Right lobe of liver (tissue), 6 donors: Measurements from ENCODE around the gene RPS6KL1. TPM values are rescaled to one million over a fixed set of nuclear protein-coding genes. Genes with fewer than 3 reads are reported as not detected.

Source experiments
- ATAC-seq, 4 donors: fragments of 200-7000 bp; cut with Tn5 transposase; one replicate each; pipeline ENCODE4 v1.9.1; 2020; ENCODE audit warnings: mild to moderate bottlenecking in 4 of 4, moderate library complexity in 4 of 4
- DNase-seq, 3 donors: peaks; one replicate each; pipeline ENCODE4 v3.0.0-alpha.2; 2020
- H3K27ac ChIP-seq, 3 donors: fragments of 200-600 bp; one replicate each; pipeline ENCODE4 v1.8.0; 2022
- H3K27me3 ChIP-seq, 2 donors: fragments of 200-600 bp; one replicate each; pipeline ENCODE4 v1.8.0; 2022
- H3K36me3 ChIP-seq, 4 donors: fragments of 200-600 bp; sonication (generic) in 1 of 4; one replicate each; pipeline versions ENCODE4 v1.5.1 to v1.8.0; 2017 to 2022; ENCODE audit warnings: control low read depth in 1 of 4
- H3K4me1 ChIP-seq, 4 donors: fragments of 200-600 bp; sonication (generic) in 1 of 4; one replicate each; pipeline versions ENCODE4 v1.5.1 to v1.8.0; 2017 to 2022; ENCODE audit warnings: control low read depth in 1 of 4
- H3K4me3 ChIP-seq, 3 donors: fragments of 200-600 bp; one replicate each; pipeline ENCODE4 v1.8.0; 2022
- H3K9me3 ChIP-seq, 4 donors: fragments of 200-600 bp; sonication (generic) in 1 of 4; one replicate each; pipeline versions ENCODE4 v1.5.1 to v1.8.0; 2017 to 2022; ENCODE audit warnings: control low read depth in 1 of 4
- CTCF ChIP-seq, 4 donors: fragments of 200-600 bp in 3 of 4; fragments of 450-650 bp in 1 of 4; IDR thresholded peaks; one replicate each; pipeline versions ENCODE4 v1.5.1 to v1.8.0; 2016 to 2022; ENCODE audit warnings: antibody characterized with exemption in 4 of 4, mild to moderate bottlenecking in 2 of 4
- POLR2A ChIP-seq: fragments of 450-650 bp; IDR thresholded peaks from one replicate; pipeline ENCODE4 v1.6.1; 2017; ENCODE audit warnings: antibody characterized with exemption, mild to moderate bottlenecking
- WGBS: methylation state at CpG from one replicate; pipeline ENCODE4 v1.1.6; 2018; ENCODE audit warnings: low coverage, low lambda C conversion rate; ENCODE audit not compliant: insufficient coverage; ENCODE audit errors: missing lambda C conversion rate; 5-methylcytosine and 5-hydroxymethylcytosine counted together
- intact Hi-C, 2 donors: fragments of 100-400 bp; cut with DNase I; formaldehyde crosslinking; loops; one replicate each; pipeline versions ENCODE4 v1.11.2 to v1.14.1; 2022
- total RNA-seq, 6 experiments: library from RNA; depleted of rRNA in 2 of 6; stranded (reverse); fragments of >200 nt in 2 of 6; fragmentation: NEBNext Ultra II Directional in 3 of 6; extraction: Animal tissue kit (Norgen Biotek cat#: 25700) in 3 of 6; gene quantifications; one replicate each; pipeline versions ENCODE4 v1.1.0 to v1.2.4, GENCODE V29; 2016 to 2023
- donor health status: DM: no; HTN: yes; CAD: no.
- donor health status: DM: no; HTN: no; CAD: no.
- donor health status: DM: no; HTN: no; CAD: no.
- donor health status: DM: no; HTN: yes; CAD: no.
- donor health status: DM: no; HTN: yes; CAD: no.

The RPS6KL1 gene
- total RNA-seq, 6 experiments from 2014 or later, result 3.9 to 7.9 (median 4.9) TPM

DNA sequence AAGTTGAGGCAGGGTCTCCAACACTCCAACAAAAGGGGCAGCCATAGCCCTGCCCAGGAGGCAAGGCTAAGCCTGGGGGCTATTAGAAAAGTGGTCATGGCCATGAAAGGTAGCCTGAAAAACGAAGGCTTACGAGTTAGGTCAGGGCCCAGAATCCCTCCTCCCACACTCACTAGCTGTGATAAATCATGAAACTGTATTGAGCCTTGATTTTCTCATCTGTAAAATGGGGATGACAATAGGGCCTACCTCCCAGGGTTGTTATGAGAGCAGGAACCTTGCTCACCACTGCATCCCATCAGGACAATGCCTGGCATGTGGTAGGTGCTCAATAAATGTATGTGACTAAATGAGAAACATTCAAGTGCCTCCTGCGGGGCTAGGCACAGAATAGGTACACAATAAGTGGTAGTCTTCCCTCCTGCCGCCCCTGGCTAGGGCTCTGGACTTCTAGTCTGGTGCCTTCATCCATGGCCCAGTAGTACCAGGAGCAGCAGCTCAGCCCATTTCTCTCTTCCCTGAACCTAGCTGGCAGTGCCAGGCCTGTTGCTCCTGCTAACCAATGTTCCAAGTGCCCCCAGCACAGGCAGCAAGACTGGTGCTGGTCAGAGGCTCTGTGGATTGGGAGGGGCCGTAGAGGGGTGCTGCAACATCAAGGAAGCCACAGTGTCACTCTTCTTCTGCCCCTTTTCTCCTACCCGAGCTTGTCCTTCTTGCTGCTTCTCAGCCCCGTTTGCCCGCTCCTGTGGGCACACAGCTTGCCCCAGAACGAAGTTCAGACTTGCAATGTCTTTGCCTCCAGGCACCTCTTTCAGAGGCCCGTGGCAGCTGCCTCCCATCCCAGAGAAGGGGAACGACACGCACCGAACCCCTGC is 24.5 kb upstream of the RPS6KL1 start:
- intact Hi-C loops, result loop anchor here (5.0 to 10.0 kb wide), 2 partner anchors 137 to 145 kb away; no protein-coding TSS in a partner anchor
- Histone ChIP-seq H3K27me3 (no peaks in the 10 kb centered on the region), H3K9me3 (no peaks in the 10 kb centered on the region), H3K4me3 (no peak overlapping the region), H3K27ac (no peak overlapping the region), H3K4me1 (peaks cover 0 to 9% (median 4%) of the 10 kb centered on the region in 4 donors), H3K36me3 (no peaks in the 10 kb centered on the region)
- ATAC-seq, result no peak
- DNase-seq, result no peak
- TF ChIP-seq POLR2A (no peak), CTCF (IDR thresholded peaks at IDR 0.05) (no peak)
- 66% methylated on average over 5 of the region's 13 CpGs for WGBS

DNA sequence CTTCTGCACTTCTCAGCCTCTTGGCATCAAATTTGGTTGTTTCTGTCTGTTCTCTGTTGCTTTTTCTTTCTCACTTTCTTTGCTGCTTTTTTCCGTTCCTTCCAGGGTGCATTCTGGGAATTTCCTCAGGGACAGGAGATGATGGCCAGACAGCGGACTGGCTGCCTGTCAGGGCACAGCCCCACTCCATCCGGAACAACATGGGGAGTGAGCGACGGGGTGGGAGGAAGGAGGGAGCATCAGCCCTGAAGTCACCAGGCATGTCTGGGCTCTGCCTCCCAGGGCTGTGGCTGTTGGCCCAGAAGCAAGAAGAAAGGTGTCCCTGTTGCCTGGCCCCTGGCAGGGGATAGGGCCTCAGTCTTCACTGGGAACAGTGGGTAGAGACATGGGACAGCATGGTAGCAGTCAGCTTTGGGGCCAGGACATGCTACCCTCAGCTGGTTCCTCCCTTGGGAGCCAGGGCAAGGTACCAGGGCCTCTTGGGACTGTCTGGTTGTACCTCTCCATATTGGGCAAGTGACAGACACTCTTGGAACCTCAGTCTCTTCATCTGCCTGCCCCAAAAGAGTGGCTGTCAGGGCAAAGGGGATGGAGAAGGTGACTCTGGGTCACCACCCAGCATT is 23.7 kb upstream of the RPS6KL1 start:
- no peak for TF ChIP-seq POLR2A
- no peak for TF ChIP-seq CTCF (IDR thresholded peaks at IDR 0.05)
- Histone ChIP-seq H3K27ac (no peak overlapping the region), H3K9me3 (no peaks in the 10 kb centered on the region), H3K4me3 (no peak overlapping the region), H3K36me3 (no peaks in the 10 kb centered on the region), H3K27me3 (no peaks in the 10 kb centered on the region), H3K4me1 (peaks cover 0 to 12% (median 5%) of the 10 kb centered on the region in 4 donors)
- ATAC-seq, result no peak
- no peak for DNase-seq
- intact Hi-C loops, result loop anchor here (5.0 to 10.0 kb wide), 2 partner anchors 138 to 146 kb away; no protein-coding TSS in a partner anchor
- WGBS, result 28% methylated on average over 3 of the region's 5 CpGs

DNA sequence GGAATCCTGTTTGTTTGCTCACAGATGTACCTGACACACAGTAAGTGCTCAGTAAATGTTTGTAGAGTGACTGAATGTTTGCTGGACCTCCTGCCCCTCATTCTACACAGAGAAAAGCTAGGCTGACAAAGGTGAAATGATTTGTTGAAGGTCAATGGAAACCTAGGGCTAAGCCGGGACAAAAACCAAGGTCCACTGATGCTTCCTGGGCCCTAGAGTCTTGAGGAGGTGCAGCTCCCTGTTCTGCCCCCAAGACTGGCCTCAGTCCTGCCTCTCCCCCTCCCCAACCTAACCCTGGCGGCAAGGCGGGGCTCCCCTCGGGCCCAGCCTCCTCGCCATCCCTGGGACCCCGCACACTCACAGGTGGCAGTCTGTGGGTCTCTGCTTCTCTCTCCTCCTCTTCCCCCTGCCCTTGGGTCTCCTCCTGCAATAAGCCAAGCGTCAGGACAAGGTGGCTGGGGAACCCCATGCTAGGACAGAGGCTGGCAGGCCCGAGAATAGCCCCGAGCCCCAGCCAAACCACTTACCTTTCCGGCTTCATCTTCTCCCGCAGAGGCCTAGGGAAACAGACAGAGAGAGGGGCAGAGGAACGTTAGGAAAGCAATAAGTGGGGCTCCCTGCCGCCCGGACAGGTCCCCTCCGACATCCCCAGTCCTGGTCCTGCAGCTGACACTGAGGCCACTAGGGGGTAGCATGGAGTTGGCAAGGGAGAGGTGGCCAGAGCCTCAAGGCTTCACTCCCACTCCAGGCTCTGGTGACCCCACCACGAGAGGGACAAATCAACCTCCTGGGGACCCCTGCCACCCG is 23.0 kb upstream of the RPS6KL1 start:
- peak; percentile 88 to 92 (median 88) for TF ChIP-seq CTCF (IDR thresholded peaks at IDR 0.05)
- no peak for TF ChIP-seq POLR2A
- Histone ChIP-seq H3K36me3 (no peaks in the 10 kb centered on the region), H3K27me3 (no peaks in the 10 kb centered on the region), H3K4me1 (peaks cover 0 to 17% (median 7%) of the 10 kb centered on the region in 4 donors), H3K9me3 (no peaks in the 10 kb centered on the region), H3K27ac (no peak overlapping the region), H3K4me3 (no peak overlapping the region)
- intact Hi-C loops, result loop anchor here (5.0 to 10.0 kb wide), 2 partner anchors 139 to 146 kb away; no protein-coding TSS in a partner anchor
- 12% methylated on average over 13 of the region's 17 CpGs for WGBS
- peak; percentile 78 to 86 (median 84) for ATAC-seq
- peak; percentile 71 to 76 (median 75) for DNase-seq

- ATAC-seq, result peak in 3 of 4 donors; percentile 9 to 53 (median 20)
- DNase-seq, result no peak
- peaks cover 0 to 19% (median 7%) of the 10 kb centered on the region in 4 donors for H3K4me1 ChIP-seq
- TF ChIP-seq CTCF (IDR thresholded peaks at IDR 0.05) (peak; percentile 29 to 52 (median 48)), POLR2A (no peak)
- no peaks in the 10 kb centered on the region for H3K27me3 ChIP-seq
- H3K36me3 ChIP-seq, result no peaks in the 10 kb centered on the region
- no peak overlapping the region for H3K4me3 ChIP-seq
- intact Hi-C loops, result loop anchor here (5.0 to 10.0 kb wide), 2 partner anchors 139 to 147 kb away; no protein-coding TSS in a partner anchor
- 47% methylated on average over 15 of the region's 17 CpGs for WGBS
- H3K27ac ChIP-seq, result no peak overlapping the region
- H3K9me3 ChIP-seq, result no peaks in the 10 kb centered on the region
Measured at GRCh38 chr14:74945261-74945851, 22.3 kb upstream of the RPS6KL1 start.
